Inferior parietal cortex (tissue), 1 donor: ENCODE measurements around the gene INVS.
"Not testable (repeated sequence)": the region's sequence is repeated elsewhere in the genome, so short reads cannot be mapped to it uniquely, and the experiment has no call there.

ENCODE experiments used
- DNase-seq: peaks from one replicate; pipeline ENCODE4 v3.0.0-alpha.2; 2016; ENCODE audit errors: extremely low spot score

The INVS gene

GRCh38 chr9:100098887-100099721, at the start of gene INVS, which contains the start of gene ERP44:
Gene INVS, plus strand, starts transcription at chr9:100099243. Its CDS starts 5,279 bp downstream, at chr9:100104522.
Gene ERP44, minus strand, starts transcription at chr9:100099000. Its CDS starts 160 bp downstream, at chr9:100098840.
- peak; percentile 99 for DNase-seq

GRCh38 chr9:100049551-100049950, 49.5 kb upstream of the INVS start:
- DNase-seq: no peak

GRCh38 chr9:100052375-100052774, 46.7 kb upstream of the INVS start:
- no peak for DNase-seq

- DNase-seq: no peak
These were observed 42.5 kb upstream of the INVS start for GRCh38 chr9:100056561-100056960.

- DNase-seq: no peak
These were observed 41.4 kb upstream of the INVS start for GRCh38 chr9:100057624-100058023.

- no peak for DNase-seq
These were observed 40.1 kb upstream of the INVS start for GRCh38 chr9:100058699-100059579.

GRCh38 chr9:100062683-100063082, 36.4 kb upstream of the INVS start:
- DNase-seq: not testable (repeated sequence)

- no peak for DNase-seq
These were observed 35.9 kb upstream of the INVS start for GRCh38 chr9:100063185-100063584.

GRCh38 chr9:100064872-100065581, 34.0 kb upstream of the INVS start:
- DNase-seq: no peak

- DNase-seq: no peak
These were observed 32.5 kb upstream of the INVS start for GRCh38 chr9:100066539-100066938.

- DNase-seq: not testable (repeated sequence)
These were observed 31.1 kb upstream of the INVS start for GRCh38 chr9:100067990-100068389.

- not testable (repeated sequence) for DNase-seq
These were observed 30.0 kb upstream of the INVS start for GRCh38 chr9:100069068-100069467.

GRCh38 chr9:100070104-100071041, 28.7 kb upstream of the INVS start:
- DNase-seq: no peak

GRCh38 chr9:100071271-100071670, 27.8 kb upstream of the INVS start:
- DNase-seq: no peak

GRCh38 chr9:100072805-100073204, 26.2 kb upstream of the INVS start:
- no peak for DNase-seq

- no peak for DNase-seq
These were observed 24.9 kb upstream of the INVS start for GRCh38 chr9:100074093-100074492.

- DNase-seq: no peak
These were observed 24.1 kb upstream of the INVS start for GRCh38 chr9:100074989-100075388.

GRCh38 chr9:100076256-100076655, 22.8 kb upstream of the INVS start:
- DNase-seq: not testable (repeated sequence)

GRCh38 chr9:100082782-100083181, 16.3 kb upstream of the INVS start:
- DNase-seq: no peak

- no peak for DNase-seq
These were observed 15.5 kb upstream of the INVS start for GRCh38 chr9:100083448-100084127.
